Measurements from ENCODE around the gene RCC1.
"Not testable (repeated sequence)": the region's sequence is repeated elsewhere in the genome, so short reads cannot be mapped to it uniquely, and the experiment has no call there.

Gene RCC1

GRCh38 chr1:28545246-28545628 is 39.4 kb downstream of the RCC1 start:
- DNase-seq (ENCODE audit: low read depth), result no peak

DNA sequence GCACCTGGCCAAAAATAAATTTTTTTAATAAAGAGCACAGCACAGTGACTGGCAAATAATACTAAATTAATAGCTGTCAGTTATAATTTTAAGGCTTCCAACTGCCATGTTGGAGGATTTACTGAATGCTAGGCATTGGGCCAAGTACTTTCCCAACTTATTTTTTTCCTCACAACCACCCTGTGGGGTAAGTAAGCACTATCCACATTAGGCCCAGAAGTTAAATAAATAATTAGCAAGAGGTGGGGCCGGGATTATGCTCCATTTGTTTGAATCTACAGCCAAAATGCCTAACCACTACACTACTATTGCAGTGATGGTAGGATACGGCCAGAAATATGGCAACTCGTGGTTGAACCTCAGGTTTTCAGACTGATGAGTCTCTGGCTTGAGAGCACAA is 42.5 kb downstream of the RCC1 start:
- DNase-seq (ENCODE audit: low read depth), result no peak

DNA sequence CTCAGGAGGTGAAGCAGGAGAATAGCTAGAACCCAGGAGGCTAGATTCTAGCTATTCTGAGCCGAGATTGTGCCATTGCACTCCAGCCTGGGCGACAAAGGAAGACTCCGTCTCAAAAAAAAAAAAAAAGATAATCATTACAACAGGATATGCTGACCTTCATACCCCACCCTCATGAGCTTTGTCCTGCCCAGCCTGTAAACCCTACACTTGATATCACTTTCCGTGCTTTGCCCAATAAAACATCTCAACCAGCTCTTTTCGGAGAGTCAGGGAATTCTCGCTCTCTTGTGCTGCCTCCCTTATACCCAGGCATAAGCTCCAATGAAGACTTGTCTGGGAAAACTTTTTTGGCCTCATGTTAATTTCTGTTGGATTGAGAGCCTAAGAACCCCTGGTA is 45.5 kb downstream of the RCC1 start:
- DNase-seq (ENCODE audit: low read depth), result no peak

DNA sequence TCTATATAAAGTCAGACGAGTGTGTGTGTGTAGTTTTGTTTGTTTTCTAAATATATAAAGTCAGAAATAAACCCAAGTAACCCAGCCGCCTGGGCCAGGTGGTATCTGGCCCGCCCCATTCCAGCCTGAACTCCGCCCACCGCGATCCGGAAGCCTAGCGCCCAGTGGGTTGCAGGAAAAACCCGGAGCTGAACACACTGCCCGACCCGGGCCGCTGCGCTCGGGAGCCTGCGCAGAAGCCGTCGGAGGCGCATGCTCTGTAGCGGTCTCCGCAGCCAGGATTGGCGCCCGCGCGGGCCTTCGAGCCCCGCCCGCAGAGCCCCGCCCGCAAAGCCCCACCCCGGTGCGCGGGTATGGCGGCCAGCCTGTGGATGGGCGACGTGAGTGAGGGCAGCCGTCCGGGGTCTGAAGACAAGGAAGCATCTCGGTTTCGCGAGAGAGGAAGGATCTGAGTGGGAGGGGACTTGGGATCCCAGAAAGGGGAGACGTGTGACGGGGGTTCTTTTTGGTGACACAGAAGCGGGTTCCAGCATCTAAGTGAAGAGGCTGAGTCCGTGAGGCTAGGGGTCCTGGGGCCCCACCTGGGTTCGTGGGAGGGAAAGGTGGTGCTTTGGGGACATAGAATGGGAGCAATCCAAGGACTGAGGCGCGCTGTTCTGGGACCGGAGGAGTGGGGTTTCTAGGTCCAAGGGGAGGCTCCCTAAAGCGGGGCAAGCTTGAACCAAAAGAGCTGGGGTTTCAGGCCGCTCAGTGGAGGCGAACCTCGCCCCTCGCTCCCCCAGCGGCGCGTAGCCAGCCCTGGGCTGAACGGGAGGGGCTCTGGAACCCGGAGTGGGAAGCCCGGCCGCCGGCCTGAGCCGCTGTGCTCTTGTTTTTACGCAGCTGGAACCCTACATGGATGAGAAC is 47.2 kb downstream of the RCC1 start, which contains the start of gene TRNAU1AP:
TRNAU1AP (plus strand) TSS at position 328 of the 906 bp plus-strand sequence; CDS start at position 354, 26 bp downstream.
- peak; percentile 81 for DNase-seq (ENCODE audit: low read depth)

DNA sequence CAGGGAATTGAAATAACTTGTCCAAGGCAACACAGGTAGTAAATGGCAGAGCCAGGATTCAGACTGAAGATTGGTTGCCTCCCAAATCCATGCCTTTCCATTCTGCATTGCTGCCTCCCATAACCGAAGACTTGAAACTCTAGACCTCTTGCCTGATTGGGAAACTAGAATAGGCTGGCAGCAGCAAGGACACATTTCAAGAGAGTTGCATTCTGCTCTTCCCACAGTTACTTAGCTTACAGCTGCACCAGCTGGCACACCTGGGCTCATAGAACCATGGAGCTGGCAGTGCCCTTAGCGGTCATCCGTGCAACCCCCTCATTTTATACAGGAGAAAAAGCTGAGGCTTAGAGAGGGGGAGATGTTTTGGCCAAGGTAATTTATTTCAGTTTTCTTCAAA is 55.0 kb downstream of the RCC1 start:
- DNase-seq (ENCODE audit: low read depth), result no peak

- no peak for DNase-seq (ENCODE audit: low read depth)
These were observed 58.5 kb downstream of the RCC1 start for GRCh38 chr1:28564310-28564709.

GRCh38 chr1:28565040-28565439 is 59.2 kb downstream of the RCC1 start:
- no peak for DNase-seq (ENCODE audit: low read depth)

GRCh38 chr1:28565726-28566125 is 59.9 kb downstream of the RCC1 start:
- no peak for DNase-seq (ENCODE audit: low read depth)

GRCh38 chr1:28566931-28567330 is 61.1 kb downstream of the RCC1 start:
- no peak for DNase-seq (ENCODE audit: low read depth)

GRCh38 chr1:28571911-28572310 is 66.1 kb downstream of the RCC1 start:
- DNase-seq (ENCODE audit: low read depth), result no peak

DNA sequence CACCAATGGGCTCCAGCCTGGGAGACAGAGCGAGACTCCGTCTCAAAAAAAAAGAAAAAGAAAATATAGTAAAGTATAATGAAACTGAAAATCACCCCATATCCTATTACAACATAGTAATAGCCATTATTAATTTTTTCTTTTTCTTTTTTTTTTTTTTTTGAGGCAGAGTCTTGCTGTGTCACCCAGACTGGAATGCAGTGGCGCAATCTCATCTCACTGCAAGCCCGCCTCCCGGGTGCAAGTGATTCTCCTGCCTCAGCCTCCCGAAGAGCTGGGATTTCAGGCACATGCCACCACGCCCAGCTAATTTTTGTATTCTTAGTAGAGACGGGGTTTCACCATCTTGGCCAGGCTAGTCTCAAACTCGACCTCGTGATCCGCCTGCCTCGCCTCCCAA is 67.0 kb downstream of the RCC1 start:
- DNase-seq (ENCODE audit: low read depth), result peak; percentile 51

DNA sequence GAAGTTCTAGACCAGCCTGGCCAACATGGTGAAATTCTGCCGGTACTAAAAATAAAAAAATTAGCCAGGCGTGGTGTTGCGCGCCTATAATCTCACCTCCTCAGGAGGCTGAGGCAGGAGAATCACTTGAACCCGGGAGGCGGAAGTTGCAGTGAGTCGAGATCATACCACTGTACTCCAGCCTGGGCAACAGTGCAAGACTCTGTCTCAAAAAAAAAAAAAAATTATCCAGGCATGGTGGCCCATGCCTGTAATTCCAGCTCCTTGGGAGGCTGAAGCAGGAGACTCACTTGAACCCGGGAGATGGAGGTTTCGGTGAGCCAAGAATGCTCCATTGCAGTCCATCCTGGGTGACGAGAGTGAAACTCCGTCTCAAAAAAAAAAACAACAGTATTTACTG is 67.7 kb downstream of the RCC1 start:
- no peak for DNase-seq (ENCODE audit: low read depth)

- DNase-seq (ENCODE audit: low read depth), result no peak
These were observed 71.3 kb downstream of the RCC1 start for GRCh38 chr1:28577052-28577678.

DNA sequence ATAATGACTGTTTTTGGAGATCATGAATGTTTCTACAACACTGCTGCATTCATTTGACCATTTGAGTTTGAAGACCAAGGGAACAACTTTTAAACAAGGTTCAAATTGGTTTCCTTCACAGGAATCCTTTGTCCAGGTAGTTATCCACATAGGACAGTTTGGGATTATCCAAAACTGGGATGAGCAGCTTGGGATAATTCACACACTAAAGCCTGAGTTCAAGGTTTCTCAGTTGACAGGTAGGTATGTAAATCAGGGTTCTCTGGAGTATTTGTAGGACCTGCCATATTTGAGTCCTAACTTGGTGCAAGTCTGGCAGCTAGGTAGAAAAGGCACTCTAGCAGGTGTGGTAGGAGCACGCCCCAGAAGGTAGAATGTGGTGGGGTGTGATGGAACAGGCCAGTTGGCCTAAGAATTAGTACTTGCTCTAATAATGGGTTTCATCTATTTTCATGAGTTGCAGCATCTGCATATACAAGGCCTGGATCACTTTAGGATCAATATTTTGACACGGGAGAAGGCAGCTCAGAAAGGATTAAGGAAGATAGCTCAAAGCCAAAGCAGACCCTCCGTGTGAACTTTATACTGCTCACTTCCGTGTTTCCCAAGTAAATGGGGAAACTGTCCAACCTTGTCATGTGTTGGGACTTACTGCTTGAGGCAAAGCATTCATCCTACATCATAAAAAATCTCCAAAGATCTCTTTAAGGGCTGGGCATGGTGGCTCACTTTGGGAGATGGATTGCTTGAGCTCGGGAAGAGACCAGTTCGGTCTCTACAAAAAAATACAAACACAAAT is 72.1 kb downstream of the RCC1 start:
- no peak for DNase-seq (ENCODE audit: low read depth)

DNA sequence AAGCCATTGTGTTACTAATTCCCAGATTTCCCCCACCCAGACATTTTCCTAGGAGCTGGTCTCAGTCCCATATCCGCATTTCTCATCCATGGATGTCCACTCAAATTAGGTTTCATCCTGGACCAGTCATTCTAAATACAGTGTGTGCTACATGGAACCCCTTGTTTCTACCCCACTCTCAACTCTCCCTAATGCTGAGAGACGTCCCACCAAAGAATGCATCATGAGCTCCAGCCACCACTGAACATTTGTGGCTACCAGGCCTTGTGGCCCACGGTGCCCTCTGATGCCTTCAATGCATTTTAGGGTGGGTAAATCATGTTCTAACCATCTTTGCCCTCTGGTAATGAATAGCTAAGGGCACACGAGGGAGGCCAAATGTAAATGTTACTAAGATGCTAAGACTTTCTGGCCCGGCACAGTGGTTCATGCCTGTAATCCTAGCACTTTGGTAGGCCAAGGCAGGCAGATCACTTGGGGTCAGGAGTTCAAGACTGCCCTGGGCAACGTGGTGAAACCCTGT is 72.9 kb downstream of the RCC1 start:
- no peak for DNase-seq (ENCODE audit: low read depth)

GRCh38 chr1:28579401-28579800 is 73.6 kb downstream of the RCC1 start:
- no peak for DNase-seq (ENCODE audit: low read depth)

GRCh38 chr1:28580722-28581530 is 75.1 kb downstream of the RCC1 start:
- no peak for DNase-seq (ENCODE audit: low read depth)

DNA sequence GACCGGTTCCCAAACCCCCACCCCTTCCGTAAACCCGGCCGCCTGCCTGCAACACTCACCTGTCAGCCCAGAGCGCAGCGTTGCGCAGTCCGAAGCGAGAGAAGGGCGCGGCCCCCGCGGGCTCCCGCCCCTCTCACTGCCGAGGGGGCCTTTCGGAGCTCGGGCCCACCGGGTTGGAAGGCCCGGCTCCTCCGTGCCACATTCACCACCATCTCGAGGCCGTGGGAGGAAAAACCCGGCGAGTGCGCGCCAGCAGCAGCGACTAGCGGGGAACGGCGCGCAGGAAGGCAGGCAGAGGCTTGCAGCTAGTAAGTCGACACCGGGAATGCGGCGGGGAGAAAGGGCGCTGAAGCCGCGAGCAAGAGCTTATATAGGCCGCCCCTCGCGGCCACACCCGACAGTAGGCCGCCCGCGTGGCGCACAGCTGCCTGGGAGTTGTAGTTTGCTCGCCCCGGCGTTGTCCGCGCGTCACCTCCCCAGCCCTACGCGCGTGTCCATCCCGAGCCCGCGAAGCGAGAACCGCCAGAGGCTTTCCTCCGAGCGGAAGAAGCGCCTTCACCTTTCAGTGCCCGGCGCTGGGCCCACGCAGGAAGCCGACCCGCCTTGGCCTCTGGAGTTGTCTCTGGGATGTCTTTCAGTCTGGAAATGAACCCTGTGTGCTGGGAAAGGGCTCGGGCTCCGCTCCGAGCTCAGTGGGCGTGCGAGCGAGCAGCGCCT is 75.8 kb downstream of the RCC1 start:
- DNase-seq (ENCODE audit: low read depth), result peak; percentile 68

DNA sequence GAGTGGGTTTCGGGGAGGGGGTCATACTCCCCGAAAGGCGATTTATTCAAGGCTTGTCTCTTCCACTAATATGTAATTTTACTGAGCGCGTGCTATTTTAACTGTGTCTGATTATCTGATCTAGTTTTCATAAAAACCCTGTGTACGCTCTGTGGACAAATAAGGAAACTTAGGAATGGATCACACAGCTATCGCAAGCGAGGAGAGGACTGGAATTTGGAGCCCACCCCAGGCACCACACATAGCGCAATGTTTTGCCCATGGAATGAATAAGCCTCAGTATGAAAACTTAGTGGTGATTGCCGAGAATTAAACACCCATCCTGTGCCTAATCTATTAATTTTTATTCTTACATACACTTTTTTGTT is 76.4 kb downstream of the RCC1 start:
- DNase-seq (ENCODE audit: low read depth), result no peak

DNA sequence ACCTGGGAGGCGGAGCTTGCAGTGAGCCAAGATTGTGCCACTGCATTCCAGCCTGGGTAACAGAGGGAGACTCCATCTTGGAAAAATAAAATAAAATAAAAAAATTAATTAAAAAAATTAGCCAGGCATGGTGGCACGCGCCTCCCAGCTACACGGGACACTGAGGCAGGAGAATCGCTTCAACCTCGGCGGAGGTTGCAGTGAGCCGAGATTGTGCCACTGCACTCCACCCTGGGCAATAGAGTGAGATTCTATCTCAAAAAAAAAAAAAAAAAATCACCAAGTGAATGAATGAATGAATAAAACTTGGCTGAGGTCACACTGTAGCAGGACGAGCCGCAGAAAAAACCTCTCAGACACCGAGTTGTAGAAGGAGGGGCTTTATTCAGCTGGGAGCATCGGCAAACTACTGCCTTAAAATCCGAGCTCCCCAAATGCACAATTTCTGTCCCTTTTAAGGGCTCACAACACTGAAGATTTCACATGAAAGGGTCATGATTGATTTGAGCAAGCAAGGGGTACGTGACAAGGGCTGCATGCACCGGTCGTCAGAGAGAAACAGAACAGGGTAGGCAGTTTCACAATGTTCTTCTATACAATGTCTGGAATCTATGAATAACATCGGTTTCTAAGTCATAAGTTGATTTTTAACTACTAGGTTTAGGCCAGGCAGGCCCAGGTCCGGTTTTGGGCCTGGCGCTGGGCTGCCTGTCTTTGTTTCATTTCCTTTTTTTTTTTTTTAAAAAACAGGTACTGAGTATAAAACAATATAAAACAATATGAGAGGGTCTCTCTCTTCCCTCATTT is 80.9 kb downstream of the RCC1 start:
- not testable (repeated sequence) for DNase-seq (ENCODE audit: low read depth)

All from non-pigmented ciliary epithelial cell (primary cell).